GM20000 (cell line): ENCODE data around the gene SHISAL1.

Experiments used
- DNase-seq: peaks from one replicate; pipeline ENCODE4 v3.0.0; 2012; ENCODE audit warnings: low spot score
- CTCF ChIP-seq: IDR thresholded peaks from 2 replicates; pipeline ENCODE4 v1.5.1; 2012; ENCODE audit warnings: mild to moderate bottlenecking, control low read depth; ENCODE audit errors: extremely low read depth, missing control alignments

SHISAL1 gene

GRCh38 chr22:44268431-44269116 lies 44.2 kb downstream of the SHISAL1 start:
- TF ChIP-seq CTCF: no peak
- DNase-seq: no peak

- no peak for TF ChIP-seq CTCF
Observed at GRCh38 chr22:44267856-44268255, 44.9 kb downstream of the SHISAL1 start.

GRCh38 chr22:44266796-44267760 lies 45.7 kb downstream of the SHISAL1 start:
- no peak for TF ChIP-seq CTCF
- no peak for DNase-seq

More at GRCh38 chr22:44267856-44268255, 44.9 kb downstream of the SHISAL1 start:
- DNase-seq: no peak

GRCh38 chr22:44263547-44263946 lies 49.2 kb downstream of the SHISAL1 start:
- no peak for TF ChIP-seq CTCF

GRCh38 chr22:44261861-44262595 lies 50.7 kb downstream of the SHISAL1 start:
- no peak for TF ChIP-seq CTCF
- DNase-seq: no peak

More at GRCh38 chr22:44263547-44263946, 49.2 kb downstream of the SHISAL1 start:
- no peak for DNase-seq

- no peak for TF ChIP-seq CTCF
- no peak for DNase-seq
Observed at GRCh38 chr22:44261164-44261860, 51.4 kb downstream of the SHISAL1 start.
